GM12874 (cell line): Measurements from ENCODE around the gene CLCA2.

ENCODE experiments used
- CTCF ChIP-seq: IDR thresholded peaks from 2 replicates; pipeline ENCODE4 v1.5.1; 2011; ENCODE audit warnings: low read depth, mild to moderate bottlenecking, control low read depth, low read length, moderate library complexity; ENCODE audit not compliant: insufficient read depth

The CLCA2 gene

GRCh38 chr1:86430376-86430775, 6.4 kb downstream of the CLCA2 start:
- TF ChIP-seq CTCF: no peak

GRCh38 chr1:86434059-86434458, 10.1 kb downstream of the CLCA2 start:
- TF ChIP-seq CTCF: no peak

GRCh38 chr1:86435327-86435726, 11.4 kb downstream of the CLCA2 start:
- TF ChIP-seq CTCF: no peak

GRCh38 chr1:86436041-86436440, 12.1 kb downstream of the CLCA2 start:
- TF ChIP-seq CTCF: no peak

- no peak for TF ChIP-seq CTCF
Observed at GRCh38 chr1:86441581-86441980, 17.6 kb downstream of the CLCA2 start.

GRCh38 chr1:86441997-86442396, 18.0 kb downstream of the CLCA2 start:
- no peak for TF ChIP-seq CTCF

GRCh38 chr1:86445919-86446318, 21.9 kb downstream of the CLCA2 start:
- no peak for TF ChIP-seq CTCF
